GM20431 (cell line): ENCODE results near the gene ACER3.

Experiments used
- in situ Hi-C: fragments of 300-500 bp; cut with MseI, MboI; formaldehyde crosslinking; loops from one replicate; pipeline ENCODE4 v1.15.0; 2020; ENCODE audit warnings: low sequenced_read_pairs; ENCODE audit not compliant: unreplicated experiment

Gene ACER3

DNA sequence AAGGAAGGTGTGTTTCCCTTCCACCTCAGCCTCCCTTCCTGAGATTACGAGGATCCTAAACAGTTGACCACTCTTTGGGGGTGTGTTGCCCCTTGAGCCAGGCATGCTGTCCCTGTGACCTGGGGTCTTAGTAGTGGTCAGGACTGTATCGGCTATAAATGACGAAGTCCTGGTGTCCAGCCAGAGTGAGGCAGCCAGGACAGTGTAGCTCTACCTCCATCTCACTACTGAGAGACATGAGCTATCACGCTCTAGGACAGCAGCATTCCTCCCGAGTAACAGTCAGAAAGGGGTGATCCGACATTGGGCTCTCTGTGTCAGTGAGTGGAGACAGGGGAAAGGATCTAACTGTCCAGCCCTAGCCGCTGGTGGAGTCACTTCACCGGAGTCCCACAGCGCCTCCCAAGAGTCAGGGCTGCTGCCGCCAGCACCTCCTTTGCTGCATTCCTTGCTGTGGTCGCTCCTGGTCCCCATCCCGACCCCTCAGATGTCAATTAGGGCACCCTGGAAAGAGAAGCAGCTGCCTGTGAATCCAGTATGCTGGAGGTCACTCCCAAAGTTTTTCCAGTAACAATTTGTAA is 170.2 kb downstream of the ACER3 start:
- in situ Hi-C loops = no loop called here

DNA sequence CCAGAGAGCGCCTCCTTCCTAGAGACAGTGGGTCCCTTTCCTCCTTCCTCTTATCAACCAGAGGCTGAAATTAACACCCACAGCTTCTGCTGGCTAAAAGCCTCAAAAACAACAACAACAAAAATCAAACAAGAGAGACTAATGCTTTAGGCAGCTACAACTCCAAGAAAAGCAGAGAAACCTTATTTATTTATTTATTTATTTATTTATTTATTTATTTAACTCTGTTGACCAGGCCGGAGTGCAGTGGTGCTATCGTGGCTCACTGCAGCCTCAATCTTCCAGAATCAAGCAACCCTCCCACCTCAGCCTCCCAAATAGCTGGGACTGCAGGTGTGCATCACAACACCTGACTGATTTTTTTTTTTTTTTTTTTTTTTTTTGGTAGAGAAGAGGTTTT is 170.9 kb downstream of the ACER3 start:
- in situ Hi-C loops = no loop called here

DNA sequence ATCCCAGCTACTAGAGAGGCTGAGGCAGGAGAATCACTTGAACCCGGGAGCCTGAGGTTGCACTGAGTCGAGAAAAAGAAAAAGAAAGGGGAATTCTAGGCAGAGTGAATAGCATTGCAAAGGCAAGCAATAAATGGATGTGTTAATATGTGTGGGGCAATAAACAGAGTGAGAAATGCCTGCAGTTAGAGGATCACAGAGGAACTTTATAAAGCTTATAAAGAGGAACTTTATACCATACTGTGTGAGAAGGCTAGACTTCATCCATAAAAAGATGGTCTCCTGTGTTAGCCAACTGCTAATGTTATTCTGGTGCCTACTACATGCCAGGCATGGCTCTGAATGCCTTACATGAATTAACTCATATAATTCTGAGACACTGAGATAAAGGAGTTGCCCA is 174.3 kb downstream of the ACER3 start:
- in situ Hi-C loops = no loop called here

DNA sequence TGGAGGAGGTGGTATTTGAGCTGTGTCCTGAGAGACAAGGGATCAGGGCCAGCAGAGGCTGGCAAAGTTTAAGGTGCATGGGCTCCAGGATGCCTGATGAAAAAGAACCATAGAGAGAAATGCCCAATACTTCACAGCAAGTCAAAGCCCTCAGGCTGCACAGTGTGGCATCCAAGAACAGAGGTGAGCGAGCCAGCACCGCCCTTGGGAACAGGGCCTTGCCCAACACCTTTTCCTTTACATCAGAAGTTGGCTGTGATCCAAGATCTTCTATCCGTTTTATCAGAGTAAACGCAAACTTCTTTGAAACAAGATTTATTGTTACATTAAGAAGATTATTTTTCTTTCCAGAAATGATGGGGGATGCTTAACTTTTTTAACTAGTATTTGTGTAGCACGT is 174.9 kb downstream of the ACER3 start:
- in situ Hi-C loops = no loop called here

DNA sequence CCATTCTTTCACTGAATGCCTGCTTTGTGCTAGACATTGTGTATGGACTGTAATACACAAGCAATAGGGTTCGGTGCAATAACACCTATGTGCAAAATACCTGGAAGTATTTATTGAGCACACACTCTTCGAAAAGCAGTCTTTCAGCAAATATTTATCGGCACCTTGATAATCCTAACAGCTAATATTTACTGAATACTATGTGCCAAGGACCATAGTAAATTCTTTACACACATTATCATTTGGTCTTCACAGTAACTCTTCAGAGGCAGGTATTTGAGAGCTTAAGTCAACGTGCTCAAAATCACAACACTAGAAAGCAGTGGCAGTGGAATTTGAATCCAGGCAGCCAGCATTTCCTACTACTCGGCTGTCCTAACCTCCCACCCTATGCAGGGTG is 175.7 kb downstream of the ACER3 start:
- in situ Hi-C loops = no loop called here

DNA sequence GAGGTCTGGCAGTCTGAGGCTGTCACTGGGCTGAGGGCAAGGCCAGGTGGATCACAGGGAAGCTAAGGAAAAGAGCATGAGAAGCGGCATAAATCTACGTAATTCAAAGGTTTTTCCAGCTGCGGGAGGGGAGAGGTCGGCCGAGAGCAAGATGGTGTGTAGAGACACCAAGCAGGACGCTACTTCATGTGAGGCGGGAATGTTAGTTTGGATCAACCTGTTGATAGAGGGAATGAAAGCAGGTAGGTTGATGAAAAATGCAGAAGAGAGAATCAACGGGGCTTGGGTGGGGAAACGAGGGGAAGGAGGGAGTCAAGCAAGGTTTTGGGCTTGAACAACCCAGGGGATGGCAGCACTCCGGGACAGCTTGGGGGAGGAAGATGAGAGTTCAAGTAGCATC is 176.3 kb downstream of the ACER3 start:
- in situ Hi-C loops = no loop called here

DNA sequence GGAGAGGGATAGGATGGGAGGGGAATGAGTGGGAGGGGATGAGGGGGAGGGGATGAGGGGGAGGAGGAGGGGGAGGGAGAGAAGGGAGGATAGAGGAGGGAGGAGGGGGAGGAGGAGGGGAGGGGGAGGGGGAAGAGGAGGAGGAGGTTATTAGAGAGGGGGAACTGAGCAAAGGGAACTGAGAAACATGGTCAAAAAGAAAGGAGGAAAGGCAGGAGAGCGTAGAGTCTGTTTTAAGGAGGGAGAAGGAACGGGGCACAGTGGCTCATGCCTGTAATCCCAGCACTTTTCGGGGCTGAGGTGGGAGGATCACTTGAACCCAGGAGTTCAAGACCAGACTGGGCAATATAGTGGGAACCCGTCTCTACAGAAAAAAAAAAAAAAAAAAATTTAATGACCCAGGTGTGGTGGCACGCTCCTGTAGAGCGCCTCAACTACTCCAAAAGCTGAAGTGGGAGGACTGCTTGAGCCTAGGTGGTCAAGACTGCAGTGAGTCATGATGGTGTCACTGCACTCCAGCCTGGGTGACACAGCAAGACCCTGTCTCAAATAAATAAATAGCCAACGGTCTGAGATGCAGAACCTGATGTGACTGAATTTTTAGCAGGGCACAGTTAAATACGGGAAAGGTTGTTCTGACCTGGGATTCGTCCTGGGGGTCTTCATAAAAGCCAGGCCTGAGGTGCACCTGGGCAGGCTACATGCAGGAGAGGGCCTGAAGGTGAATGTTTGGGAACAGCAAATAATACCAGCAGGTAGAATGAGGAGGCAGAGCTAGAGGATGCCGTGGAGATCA is 177.5 kb downstream of the ACER3 start:
- in situ Hi-C loops = no loop called here

DNA sequence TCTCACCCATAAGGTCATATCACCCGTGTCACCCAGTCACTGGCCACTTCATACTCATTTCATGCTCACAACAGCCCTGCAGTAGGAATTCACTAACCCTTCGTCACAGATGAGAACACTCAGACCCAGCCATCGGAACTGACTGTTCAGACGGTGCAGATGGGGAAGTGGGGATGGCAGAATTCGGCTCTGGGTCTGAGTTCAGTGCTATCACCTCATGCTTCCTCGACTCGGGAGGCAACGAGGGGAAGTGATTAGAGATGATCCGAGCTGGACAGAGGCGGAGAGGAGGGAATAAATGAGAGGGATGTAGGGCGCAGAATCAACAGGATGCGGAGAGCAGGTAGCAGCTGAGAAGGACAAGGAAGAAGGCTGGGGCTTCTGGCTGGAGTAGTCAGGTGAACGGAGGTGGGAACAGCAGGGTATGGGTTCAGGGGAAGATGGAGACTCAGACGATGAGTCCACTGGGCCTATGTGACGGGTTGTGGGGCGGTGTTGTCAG is 178.2 kb downstream of the ACER3 start:
- in situ Hi-C loops = no loop called here

DNA sequence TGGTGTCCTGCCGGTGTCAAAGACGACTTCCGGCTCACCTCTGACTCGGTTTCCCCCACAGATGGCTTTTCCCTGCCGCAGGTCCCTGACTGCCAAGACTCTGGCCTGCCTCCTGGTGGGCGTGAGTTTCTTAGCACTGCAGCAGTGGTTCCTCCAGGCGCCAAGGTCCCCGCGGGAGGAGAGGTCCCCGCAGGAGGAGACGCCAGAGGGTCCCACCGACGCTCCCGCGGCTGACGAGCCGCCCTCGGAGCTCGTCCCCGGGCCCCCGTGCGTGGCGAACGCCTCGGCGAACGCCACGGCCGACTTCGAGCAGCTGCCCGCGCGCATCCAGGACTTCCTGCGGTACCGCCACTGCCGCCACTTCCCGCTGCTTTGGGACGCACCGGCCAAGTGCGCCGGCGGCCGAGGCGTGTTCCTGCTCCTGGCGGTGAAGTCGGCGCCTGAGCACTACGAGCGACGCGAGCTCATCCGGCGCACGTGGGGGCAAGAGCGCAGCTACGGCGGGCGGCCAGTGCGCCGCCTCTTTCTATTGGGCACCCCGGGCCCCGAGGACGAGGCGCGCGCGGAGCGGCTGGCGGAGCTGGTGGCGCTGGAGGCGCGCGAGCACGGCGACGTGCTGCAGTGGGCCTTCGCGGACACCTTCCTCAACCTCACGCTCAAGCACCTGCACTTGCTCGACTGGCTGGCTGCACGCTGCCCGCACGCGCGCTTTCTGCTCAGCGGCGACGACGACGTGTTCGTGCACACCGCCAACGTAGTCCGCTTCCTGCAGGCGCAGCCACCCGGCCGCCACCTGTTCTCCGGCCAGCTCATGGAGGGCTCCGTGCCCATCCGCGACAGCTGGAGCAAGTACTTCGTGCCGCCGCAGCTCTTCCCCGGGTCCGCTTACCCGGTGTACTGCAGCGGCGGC is 179.0 kb downstream of the ACER3 start:
- in situ Hi-C loops = loop anchor here (10.0 kb wide), 1 partner anchor 55 kb away; no protein-coding TSS in a partner anchor

DNA sequence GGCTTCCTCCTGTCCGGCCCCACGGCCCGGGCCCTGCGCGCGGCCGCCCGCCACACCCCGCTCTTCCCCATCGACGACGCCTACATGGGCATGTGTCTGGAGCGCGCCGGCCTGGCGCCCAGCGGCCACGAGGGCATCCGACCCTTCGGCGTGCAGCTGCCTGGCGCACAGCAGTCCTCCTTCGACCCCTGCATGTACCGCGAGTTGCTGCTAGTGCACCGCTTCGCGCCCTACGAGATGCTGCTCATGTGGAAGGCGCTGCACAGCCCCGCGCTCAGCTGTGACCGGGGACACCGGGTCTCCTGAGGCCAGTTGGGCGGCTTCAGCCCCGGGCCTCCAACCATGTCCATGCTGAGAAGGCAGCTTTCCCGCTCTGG is 179.7 kb downstream of the ACER3 start:
- in situ Hi-C loops = loop anchor here (10.0 kb wide), 1 partner anchor 54 kb away; no protein-coding TSS in a partner anchor

DNA sequence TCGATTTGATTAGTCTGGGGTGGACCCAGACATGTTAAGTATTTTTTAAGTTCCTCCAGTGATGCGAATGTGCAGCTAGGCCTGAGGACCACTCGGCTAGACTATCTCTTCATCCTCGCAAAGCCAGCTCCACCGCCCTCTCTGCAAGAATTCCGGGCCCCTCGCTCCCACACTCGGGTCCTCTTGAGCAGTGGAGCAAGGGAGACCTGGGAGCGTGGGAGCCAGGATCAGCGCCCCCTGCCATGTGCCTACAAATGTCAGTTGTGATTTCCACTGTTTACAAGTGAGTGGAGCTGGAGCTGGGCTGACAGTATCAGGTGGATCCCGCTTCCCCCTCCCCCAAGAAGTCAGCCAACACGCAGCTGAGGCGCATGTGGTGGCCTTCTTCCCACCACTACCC is 180.2 kb downstream of the ACER3 start:
- in situ Hi-C loops = loop anchor here (10.0 kb wide), 1 partner anchor 54 kb away; no protein-coding TSS in a partner anchor

DNA sequence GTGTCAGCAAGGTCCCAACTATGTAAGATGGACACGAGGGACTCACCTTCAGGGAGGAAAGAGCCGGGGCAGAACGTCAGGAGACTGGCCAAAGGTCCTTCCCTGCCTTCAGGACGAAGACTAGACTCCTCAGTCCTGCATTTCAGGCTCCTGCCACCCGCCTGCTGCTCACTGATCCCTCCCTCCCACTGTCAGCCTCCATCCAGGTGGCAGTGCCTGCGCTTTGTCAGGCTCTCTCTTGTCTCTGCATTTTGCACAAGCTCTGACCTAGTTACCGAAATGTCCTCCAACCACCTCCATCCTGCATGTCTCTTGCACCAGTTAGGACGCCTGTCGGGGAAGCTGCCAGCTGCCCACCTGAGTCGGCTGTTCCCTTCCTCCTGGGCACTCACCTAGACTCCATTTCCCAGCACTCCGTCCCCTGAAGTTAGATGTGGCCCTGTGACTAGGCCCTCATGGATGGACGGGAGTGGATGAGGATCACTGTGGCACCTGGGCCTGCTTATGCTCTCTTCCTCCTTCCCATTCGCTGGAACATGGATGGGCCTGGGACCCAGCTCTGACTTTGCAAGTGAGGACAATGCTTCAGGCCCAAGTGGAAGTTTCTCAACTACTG is 181.5 kb downstream of the ACER3 start:
- in situ Hi-C loops = loop anchor here (10.0 kb wide), 1 partner anchor 53 kb away; no protein-coding TSS in a partner anchor

DNA sequence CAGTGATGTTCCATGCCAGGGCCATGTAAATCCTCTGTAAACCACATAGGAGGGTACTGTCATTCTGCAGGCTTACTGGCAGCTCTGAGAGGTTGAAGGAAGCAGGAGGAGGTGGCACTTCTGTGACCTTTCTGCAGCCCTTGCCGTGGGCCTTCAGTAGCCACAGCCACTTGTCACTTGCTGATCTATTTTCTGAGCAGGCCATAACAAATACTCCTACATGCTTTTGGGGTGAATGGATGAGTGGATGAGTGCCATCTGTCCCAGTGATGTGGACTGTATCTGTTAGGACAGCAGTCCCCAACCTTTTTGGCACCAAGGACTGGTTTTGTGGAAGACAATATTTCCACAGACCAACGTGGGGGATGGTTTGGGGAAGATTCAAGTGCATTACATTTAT is 183.6 kb downstream of the ACER3 start:
- in situ Hi-C loops = loop anchor here (10.0 kb wide), 1 partner anchor 50 kb away; no protein-coding TSS in a partner anchor

DNA sequence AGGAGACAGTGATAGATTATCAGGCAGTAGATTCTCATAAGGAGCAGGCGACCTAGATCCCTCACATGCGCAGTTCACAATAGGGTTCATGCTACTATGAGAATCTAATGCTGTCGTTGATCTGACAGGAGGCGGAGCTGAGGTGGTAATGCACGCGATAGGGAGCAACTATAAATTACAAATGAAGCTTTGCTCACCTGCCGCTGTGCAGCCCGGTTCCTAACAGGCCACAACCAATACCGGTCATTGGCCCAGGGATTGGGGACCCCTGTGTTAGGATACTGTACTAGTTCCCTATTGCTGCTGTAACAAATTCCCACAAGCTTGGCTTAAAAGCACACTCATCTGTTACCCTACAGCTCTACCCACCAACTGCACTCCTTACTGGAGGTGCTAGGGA is 184.2 kb downstream of the ACER3 start:
- in situ Hi-C loops = loop anchor here (10.0 kb wide), 1 partner anchor 50 kb away; no protein-coding TSS in a partner anchor

DNA sequence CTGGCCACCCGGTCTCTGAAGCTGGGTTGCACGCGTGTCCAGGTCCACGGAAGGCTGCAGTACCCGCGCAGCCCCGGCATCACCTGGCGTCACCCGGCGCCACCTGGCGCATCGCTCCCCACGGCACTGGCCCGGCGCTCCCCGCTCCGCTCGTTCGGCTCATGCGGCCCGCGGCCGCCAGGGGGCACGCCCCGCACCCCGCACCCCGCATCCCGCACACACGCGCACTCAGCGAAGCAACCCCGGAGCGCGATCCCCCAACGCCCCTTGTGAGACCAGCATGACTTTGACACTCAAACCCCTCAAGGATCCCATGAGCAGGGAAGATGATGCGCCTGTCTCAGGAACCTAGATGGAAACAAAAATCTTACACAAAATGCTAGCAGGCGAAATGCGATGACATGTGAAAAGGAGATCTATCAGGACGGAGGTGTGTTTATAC is 185.4 kb downstream of the ACER3 start:
- in situ Hi-C loops = loop anchor here (10.0 kb wide), 1 partner anchor 49 kb away; no protein-coding TSS in a partner anchor

DNA sequence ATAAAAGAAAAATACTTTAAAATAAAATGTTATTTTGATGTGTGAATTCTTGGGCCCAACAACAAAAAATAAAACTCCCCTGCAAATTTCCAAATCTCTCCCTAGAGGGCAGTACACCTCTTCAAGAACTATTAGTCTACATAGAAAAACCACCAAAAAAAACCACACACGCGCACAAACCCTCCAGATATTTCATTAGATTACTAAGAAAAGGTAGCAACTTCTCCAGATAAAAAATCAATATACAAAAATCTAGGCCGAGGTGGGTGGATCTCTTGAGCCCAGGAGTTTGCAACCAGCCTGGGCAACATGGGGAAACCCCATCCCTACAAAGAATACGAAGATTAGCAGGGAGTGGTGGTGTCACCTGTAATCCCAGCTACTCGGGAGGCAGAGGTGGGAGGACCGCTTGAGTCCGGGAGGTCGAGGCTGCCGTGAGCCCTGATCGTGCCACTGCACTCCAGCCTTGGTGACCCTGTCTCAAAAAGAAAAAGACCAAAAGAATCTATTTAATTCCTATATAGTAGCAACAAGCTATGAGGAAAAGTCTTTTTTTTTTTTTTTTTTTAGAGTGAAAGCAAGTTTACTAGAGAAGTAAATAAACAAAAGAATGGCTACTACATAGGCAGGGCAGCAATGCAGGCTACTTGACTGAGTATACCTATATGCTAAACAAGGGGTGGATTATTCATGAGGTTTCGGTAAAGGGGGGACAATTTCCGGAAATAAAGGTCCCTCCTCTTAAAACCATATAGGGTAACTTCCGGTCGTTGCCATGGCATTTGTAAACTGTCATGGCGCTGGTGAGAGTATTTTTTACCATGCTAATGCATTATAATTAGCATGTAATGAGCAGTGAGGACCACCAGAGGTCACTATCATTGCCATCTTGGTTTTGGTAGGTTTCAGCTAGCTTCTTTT is 186.5 kb downstream of the ACER3 start:
- in situ Hi-C loops = loop anchor here (10.0 kb wide), 1 partner anchor 48 kb away; no protein-coding TSS in a partner anchor

DNA sequence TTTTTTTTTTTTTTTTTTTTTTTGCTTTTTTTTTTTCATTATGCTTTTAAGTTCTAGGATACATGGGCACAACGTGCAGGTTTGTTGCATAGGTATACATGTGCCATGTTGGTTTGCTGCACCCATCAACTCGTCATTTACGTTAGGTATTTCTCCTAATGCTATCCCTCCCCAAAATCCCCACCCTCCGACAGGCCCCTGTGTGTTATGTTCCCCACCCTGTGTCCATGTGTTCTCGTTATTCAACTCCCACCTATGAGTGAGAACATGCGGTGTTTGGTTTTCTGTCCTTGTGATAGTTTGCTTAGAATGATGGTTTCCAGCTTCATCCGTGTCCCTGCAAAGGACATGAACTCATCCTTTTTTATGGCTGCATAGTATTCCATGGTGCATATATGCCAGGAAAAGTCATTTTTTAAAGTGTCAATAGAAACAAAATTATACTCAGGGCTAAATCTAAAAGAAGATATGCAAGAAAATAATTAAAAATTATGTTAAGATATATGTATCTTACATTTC is 187.3 kb downstream of the ACER3 start:
- in situ Hi-C loops = loop anchor here (10.0 kb wide), 1 partner anchor 47 kb away; no protein-coding TSS in a partner anchor

DNA sequence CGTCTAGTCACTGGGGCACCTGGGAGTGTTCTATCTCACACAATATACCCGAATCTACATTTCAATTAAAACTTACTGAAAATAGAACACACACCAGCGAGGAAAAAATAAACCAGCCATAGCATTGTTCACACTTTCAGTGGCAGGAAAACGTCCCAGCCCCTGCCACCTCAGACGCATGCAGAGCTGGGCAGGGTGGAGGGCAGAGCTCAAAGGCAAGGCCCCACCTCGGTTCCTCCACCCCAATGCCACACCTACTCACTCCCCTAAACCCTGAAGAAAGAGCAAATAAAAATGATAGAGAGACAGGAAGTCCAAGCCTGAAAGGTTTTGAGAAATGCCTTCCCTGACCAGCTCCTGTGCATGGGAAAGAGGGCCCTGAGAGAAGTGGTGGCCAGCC is 188.3 kb downstream of the ACER3 start:
- in situ Hi-C loops = loop anchor here (10.0 kb wide), 1 partner anchor 46 kb away; no protein-coding TSS in a partner anchor
